Measurements from ENCODE around the gene DLD. TPM values are rescaled to one million over a fixed set of nuclear protein-coding genes. Genes with fewer than 3 reads are reported as not detected.

DLD gene
- total RNA-seq, 1 donor from 2014 or later, result 186 TPM

DNA sequence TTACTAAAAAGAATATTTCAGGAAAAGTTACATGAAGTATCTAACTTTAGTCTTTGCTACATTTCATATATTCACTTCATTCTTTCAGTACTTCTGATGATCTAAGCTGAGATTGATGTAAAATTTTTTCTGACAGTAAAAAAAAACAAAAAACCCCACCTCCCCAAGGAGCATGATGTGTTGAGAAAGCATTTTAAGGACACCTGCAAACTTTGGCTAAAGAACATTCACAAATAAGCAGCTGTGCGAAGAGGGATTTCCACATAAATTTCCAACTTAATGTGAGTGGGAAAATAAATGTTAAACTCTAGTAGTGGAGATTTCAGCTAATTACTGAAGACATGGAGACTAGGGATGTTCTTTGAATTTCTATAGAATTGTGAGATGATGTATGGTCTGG, 35.5 kb downstream of the DLD start:
- H2AFZ ChIP-seq (replicated peaks), result no peak overlapping the region
- H4K20me1 ChIP-seq (ENCODE audit: low read depth), result peaks cover 3% of the 10 kb centered on the region
- peaks cover 4% of the 10 kb centered on the region for H3K79me2 ChIP-seq (ENCODE audit: low read depth)
- H3K4me2 ChIP-seq, result no peak overlapping the region
- TF ChIP-seq EZH2 (IDR thresholded peaks at IDR 0.05), result no peak
- TF ChIP-seq CTCF (IDR thresholded peaks at IDR 0.05), result no peak
- TF ChIP-seq EZH2phosphoT487 (IDR thresholded peaks at IDR 0.05), result no peak
- H3K4me3 ChIP-seq, result no peak overlapping the region
- no peaks in the 10 kb centered on the region for H3K9me3 ChIP-seq (ENCODE audit: low read depth)
- no peak for DNase-seq (ENCODE audit: low spot score)
- no peaks in the 10 kb centered on the region for H3K9me3 Mint-ChIP-seq
- no peak overlapping the region for H3K4me3 Mint-ChIP-seq
- no peaks in the 10 kb centered on the region for H3K27me3 Mint-ChIP-seq (ENCODE audit: insufficient read depth, low read depth)
- no peaks in the 10 kb centered on the region for H3K4me1 Mint-ChIP-seq
- H3K27ac ChIP-seq, result no peak overlapping the region
- peaks cover 5% of the 10 kb centered on the region for H3K36me3 ChIP-seq
- no peaks in the 10 kb centered on the region for H3K27me3 ChIP-seq
- peaks cover 3% of the 10 kb centered on the region for H3K4me1 ChIP-seq
- H3F3A ChIP-seq (ENCODE audit: low read depth), result peaks cover 9% of the 10 kb centered on the region
- H3K9ac ChIP-seq, result no peak overlapping the region
- no peak overlapping the region for H3K27ac Mint-ChIP-seq
- H3K36me3 Mint-ChIP-seq, result peaks cover 43% of the 10 kb centered on the region

- H3K4me1 Mint-ChIP-seq, result peaks cover 32% of the 10 kb centered on the region
Measured at GRCh38 chr7:107931740-107932515, 40.9 kb downstream of the DLD start.

DNA sequence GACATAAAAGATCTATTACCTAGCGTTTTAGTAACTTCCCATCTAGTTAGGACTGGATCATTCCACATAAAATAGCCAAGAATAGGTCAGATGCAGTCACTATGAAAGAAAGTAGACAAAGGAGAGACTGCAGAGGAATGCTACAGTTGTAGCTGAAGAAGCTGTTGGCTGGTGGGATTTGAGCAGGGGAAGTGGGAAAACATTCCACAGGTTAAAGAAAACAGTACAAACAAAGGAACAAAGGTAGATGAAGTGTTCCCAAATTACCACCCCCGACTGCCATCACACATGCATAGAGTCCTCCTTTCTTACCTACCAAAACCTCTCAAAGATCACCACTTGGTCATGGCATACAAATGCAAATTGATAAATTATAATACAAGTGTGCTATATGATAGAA, 41.8 kb downstream of the DLD start:
- no peaks in the 10 kb centered on the region for H3K27me3 ChIP-seq
- Mint-ChIP-seq H3K4me3 (no peak overlapping the region), H3K27me3 (ENCODE audit: insufficient read depth, low read depth) (no peaks in the 10 kb centered on the region), H3K27ac (peak overlapping the region; percentile 13), H3K36me3 (peaks cover 20% of the 10 kb centered on the region), H3K9me3 (no peaks in the 10 kb centered on the region), H3K4me1 (peaks cover 40% of the 10 kb centered on the region)
- H3K79me2 ChIP-seq (ENCODE audit: low read depth), result no peaks in the 10 kb centered on the region
- H3K4me1 ChIP-seq, result peaks cover 42% of the 10 kb centered on the region
- H3K9me3 ChIP-seq (ENCODE audit: low read depth), result no peaks in the 10 kb centered on the region
- H3K36me3 ChIP-seq, result peaks cover 9% of the 10 kb centered on the region
- H3K4me3 ChIP-seq, result peak overlapping the region; percentile 19
- peaks cover 13% of the 10 kb centered on the region for H4K20me1 ChIP-seq (ENCODE audit: low read depth)
- H3K4me2 ChIP-seq, result peak overlapping the region; percentile 66
- H3K27ac ChIP-seq, result peak overlapping the region; percentile 97
- peak; percentile 71 for DNase-seq (ENCODE audit: low spot score)
- TF ChIP-seq EZH2 (IDR thresholded peaks at IDR 0.05), result no peak
- TF ChIP-seq EZH2phosphoT487 (IDR thresholded peaks at IDR 0.05), result no peak
- no peak for TF ChIP-seq CTCF (IDR thresholded peaks at IDR 0.05)
- no peak overlapping the region for H2AFZ ChIP-seq (replicated peaks)
- peaks cover 52% of the 10 kb centered on the region for H3F3A ChIP-seq (ENCODE audit: low read depth)
- no peak overlapping the region for H3K9ac ChIP-seq

More at GRCh38 chr7:107931740-107932515, 40.9 kb downstream of the DLD start:
- Histone ChIP-seq H3K36me3 (peaks cover 9% of the 10 kb centered on the region), H2AFZ (replicated peaks) (no peak overlapping the region), H3K4me1 (peaks cover 33% of the 10 kb centered on the region), H3K27me3 (no peaks in the 10 kb centered on the region), H3K27ac (peak overlapping the region; percentile 97), H3K9ac (no peak overlapping the region), H3K4me3 (peak overlapping the region; percentile 19), H3K9me3 (ENCODE audit: low read depth) (no peaks in the 10 kb centered on the region), H4K20me1 (ENCODE audit: low read depth) (peaks cover 13% of the 10 kb centered on the region), H3K4me2 (peak overlapping the region; percentile 66), H3F3A (ENCODE audit: low read depth) (peaks cover 52% of the 10 kb centered on the region), H3K79me2 (ENCODE audit: low read depth) (no peaks in the 10 kb centered on the region)
- H3K27ac Mint-ChIP-seq, result no peak overlapping the region
- peak; percentile 62 for DNase-seq (ENCODE audit: low spot score)
- H3K36me3 Mint-ChIP-seq, result peaks cover 24% of the 10 kb centered on the region
- H3K27me3 Mint-ChIP-seq (ENCODE audit: insufficient read depth, low read depth), result no peaks in the 10 kb centered on the region
- H3K4me3 Mint-ChIP-seq, result no peak overlapping the region
- H3K9me3 Mint-ChIP-seq, result no peaks in the 10 kb centered on the region
- TF ChIP-seq CTCF (IDR thresholded peaks at IDR 0.05), result no peak
- TF ChIP-seq EZH2 (IDR thresholded peaks at IDR 0.05), result no peak
- TF ChIP-seq EZH2phosphoT487 (IDR thresholded peaks at IDR 0.05), result no peak
